ENCODE measurements around the gene OGDH. TPM values are rescaled to one million over a fixed set of nuclear protein-coding genes. Genes with fewer than 3 reads are reported as not detected.

Gene OGDH
- total and polyA plus RNA-seq, 2 of the 4 experiments (the other 2 are of a cell fraction), result 47.4 to 56.5 TPM

GRCh38 chr7:44650772-44651171, 44.3 kb downstream of the OGDH start:
- H2BK15ac ChIP-seq (ENCODE audit: low read depth, low read length), result no peak overlapping the region
- H3K18ac ChIP-seq (ENCODE audit: low read depth, low read length), result no peak overlapping the region
- no peak overlapping the region for H2AFZ ChIP-seq (replicated peaks; ENCODE audit: low read length, poor library complexity)
- no peaks in the 10 kb centered on the region for H3K27me3 ChIP-seq (ENCODE audit: control insufficient read depth, insufficient read depth, low read length)
- ChIA-PET CTCF (no interaction called here), POLR2A (ENCODE audit: unreplicated experiment) (no interaction called here)
- H3K9me3 ChIP-seq (ENCODE audit: control insufficient read depth, insufficient read depth, low read length), result no peaks in the 10 kb centered on the region
- dilution Hi-C loops (cut with HindIII; ENCODE audit: low sequenced_read_pairs, unreplicated experiment) (no loop called here), in situ Hi-C loops (cut with MboI; ENCODE audit: low sequenced_read_pairs) (no loop called here), intact Hi-C loops (cut with micrococcal nuclease) (no loop called here)
- H3K4me1 ChIP-seq (ENCODE audit: control insufficient read depth, insufficient read depth, low read length), result no peaks in the 10 kb centered on the region
- no peak overlapping the region for H3K4me3 ChIP-seq (ENCODE audit: insufficient read depth, low read depth, low read length)
- H4K20me1 ChIP-seq (ENCODE audit: insufficient read depth, low read length), result no peaks in the 10 kb centered on the region
- TF ChIP-seq USF2 (IDR thresholded peaks at IDR 0.05; ENCODE audit: low read depth, low read length) (no peak), MAFK (IDR thresholded peaks at IDR 0.05; ENCODE audit: low read depth, low read length) (no peak), CEBPB (IDR thresholded peaks at IDR 0.05; ENCODE audit: low read depth, low read length) (no peak), MXI1 (IDR thresholded peaks at IDR 0.05; ENCODE audit: borderline replicate concordance, low read depth, low read length) (no peak), NFE2L2 (IDR thresholded peaks at IDR 0.05; ENCODE audit: low read depth, low read length) (no peak), POLR2A (IDR thresholded peaks at IDR 0.05; ENCODE audit: low read depth, low read length) (no peak), CHD1 (IDR thresholded peaks at IDR 0.05; ENCODE audit: low read depth, low read length) (no peak), FOS (IDR thresholded peaks at IDR 0.05; ENCODE audit: low read depth, low read length) (no peak)
- no peak overlapping the region for H2BK5ac ChIP-seq (ENCODE audit: low read depth, low read length, poor library complexity, severe bottlenecking)
- H3K56ac ChIP-seq (ENCODE audit: extremely low read depth, insufficient read depth, low read length), result no peak overlapping the region
- H4K91ac ChIP-seq (ENCODE audit: insufficient read depth, low read depth, low read length), result no peak overlapping the region
- H3K9me1 ChIP-seq (ENCODE audit: insufficient read depth, low read length), result peaks cover 8% of the 10 kb centered on the region; the same call in 1 of the 2 replicates
- no peak overlapping the region for H2BK20ac ChIP-seq (ENCODE audit: low read depth, low read length)
- H3K23ac ChIP-seq (ENCODE audit: low read depth, low read length), result no peak overlapping the region
- BruUV-seq (replicated peaks), result no TSS peak
- H3K4ac ChIP-seq (ENCODE audit: low read depth, low read length), result no peak overlapping the region
- DNase-seq (no peak), ATAC-seq (ENCODE audit: low read depth) (no peak)
- H2AK5ac ChIP-seq (ENCODE audit: low read depth, low read length), result no peak overlapping the region
- H3K27ac ChIP-seq (ENCODE audit: insufficient read depth, low read length), result no peak overlapping the region
- no peak overlapping the region for H3K4me2 ChIP-seq (ENCODE audit: low read depth, low read length)
- no peak overlapping the region for H4K5ac ChIP-seq (ENCODE audit: low read depth, low read length)
- H2BK120ac ChIP-seq (ENCODE audit: low read depth, low read length), result no peak overlapping the region
- H3K9ac ChIP-seq (ENCODE audit: low read depth, low read length), result no peak overlapping the region
- peaks cover 0 to 15% of the 10 kb centered on the region in 2 experiments; a peak in 2 of 4 replicates for H3K79me1 ChIP-seq (ENCODE audit: low read depth in 1 of 2, low read length in 2 of 2)
- no peak overlapping the region for H2AK9ac ChIP-seq (replicated peaks; ENCODE audit: low read depth, low read length, poor library complexity)
- 20% methylated on average over 1 of the region's 5 CpGs; no CpG with 5 or more reads in 1 of the 2 experiments for WGBS, 2 experiments (ENCODE audit: extremely low coverage in 2 of 2, insufficient read length in 1 of 2)
- peaks cover 5% of the 10 kb centered on the region for H3K36me3 ChIP-seq (ENCODE audit: control insufficient read depth, insufficient read depth, low read length)
- H4K8ac ChIP-seq (ENCODE audit: low read depth in 2 of 2, low read length in 2 of 2), result no peak overlapping the region
- H3K14ac ChIP-seq (replicated peaks; ENCODE audit: low read depth, low read length), result no peak overlapping the region

All from IMR-90 (cell line).